Cardiac muscle cell (in vitro differentiated cells and primary cell): ENCODE data around the gene TMEM97. TPM values are rescaled to one million over a fixed set of nuclear protein-coding genes. Genes with fewer than 3 reads are reported as not detected.
"Not testable (repeated sequence)": the region's sequence is repeated elsewhere in the genome, so short reads cannot be mapped to it uniquely, and the experiment has no call there.

ENCODE experiments used
- DNase-seq, 2 donors: peaks; one replicate each; pipeline versions ENCODE4 v3.0.0 to v3.0.0-alpha.2; 2010 to 2017; ENCODE audit warnings: low read depth in 1 of 2, low spot score in 1 of 2
- H3K27ac ChIP-seq: fragments of 200-600 bp; sonication (generic); 2 replicates; pipeline ENCODE4 v1.5.1; 2016
- H3K27me3 ChIP-seq: fragments of 200-600 bp; sonication (generic); 2 replicates; pipeline ENCODE4 v1.6.0; 2016; ENCODE audit warnings: control low read depth
- H3K36me3 ChIP-seq: fragments of 200-600 bp; sonication (generic); 2 replicates; pipeline ENCODE4 v1.5.1; 2016; ENCODE audit warnings: control low read depth
- H3K4me1 ChIP-seq: fragments of 200-600 bp; sonication (generic); 2 replicates; pipeline ENCODE4 v1.8.1; 2017; ENCODE audit warnings: low read depth, mild to moderate bottlenecking, mixed run types
- H3K4me3 ChIP-seq: fragments of 200-600 bp; sonication (generic); 2 replicates; pipeline ENCODE4 v1.5.1; 2016; ENCODE audit warnings: mild to moderate bottlenecking
- H3K9me3 ChIP-seq: fragments of 200-600 bp; sonication (generic); 2 replicates; pipeline ENCODE4 v1.5.1; 2017; ENCODE audit warnings: low read depth, mild to moderate bottlenecking, control low read depth
- polyA plus RNA-seq: library from polyadenylated mRNA; unstranded; fragments of >200 nt; fragmentation: Nextera tagmentation; extraction: Ambion mirVana; gene quantifications from 2 replicates; pipeline ENCODE4 v1.2.1, GENCODE V29; 2016
- total RNA-seq: library from RNA; depleted of rRNA; stranded (reverse); fragments of >200 nt; gene quantifications from 2 replicates; pipeline ENCODE4 v1.2.3, GENCODE V29; 2016
- TF ChIP-seq, protein P1 (sequence below): IDR thresholded peaks from 2 replicates; pipeline ENCODE4 v1.5.1; 2012; ENCODE audit warnings: low read depth, mild to moderate bottlenecking, low read length

The TMEM97 gene
- total and polyA plus RNA-seq, 2 experiments from 2014 or later = 40.3 to 140 TPM

DNA sequence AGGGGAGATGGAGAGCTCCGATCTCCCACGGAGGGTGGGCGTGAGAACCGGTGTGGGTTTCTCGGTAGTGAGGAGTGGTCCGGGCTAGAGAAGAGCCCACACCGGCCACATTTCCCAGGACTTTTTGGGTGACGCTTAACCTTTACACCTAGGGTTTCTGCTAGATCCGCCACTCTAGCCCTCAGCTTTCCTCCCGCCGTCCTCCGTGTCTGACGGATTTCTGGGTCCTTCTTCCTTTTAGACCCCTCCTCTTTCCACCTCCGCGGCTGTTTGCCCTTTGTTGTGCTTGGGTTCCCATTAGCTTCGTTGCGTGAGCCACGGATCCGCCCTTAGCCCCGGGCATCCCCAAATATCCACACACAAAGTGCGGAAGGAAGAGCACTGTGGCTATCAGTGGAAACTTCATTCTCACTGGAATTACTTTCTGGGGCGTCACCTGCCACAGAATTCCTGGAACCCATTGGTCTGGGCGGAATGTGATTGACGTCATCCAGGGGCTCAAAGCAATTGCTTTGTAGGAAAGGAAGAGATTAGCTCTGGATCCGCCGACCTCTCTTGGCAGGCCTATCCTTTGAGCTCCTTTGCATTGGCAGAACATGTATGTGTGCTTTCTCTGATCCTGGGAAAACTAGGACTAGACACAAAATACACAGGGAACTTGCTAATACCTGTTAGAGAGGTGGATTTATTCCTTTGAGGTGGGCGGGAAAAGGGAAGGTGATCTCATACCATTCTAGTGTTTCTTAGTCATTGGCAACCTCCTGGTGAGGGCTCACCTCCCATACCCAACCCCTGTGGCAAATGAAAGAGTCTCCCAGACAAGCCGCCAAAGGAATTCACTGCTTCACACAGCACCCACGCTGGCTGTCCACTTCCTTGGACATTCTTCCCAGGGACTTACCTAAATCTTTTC lies 17.2 kb downstream of the TMEM97 start:
- Histone ChIP-seq H3K27me3 (no peaks in the 10 kb centered on the region), H3K4me1 (peaks cover 4% of the 10 kb centered on the region), H3K4me3 (peak overlapping the region; percentile 70), H3K27ac (peak overlapping the region; percentile 93), H3K36me3 (peaks cover 12% of the 10 kb centered on the region), H3K9me3 (no peaks in the 10 kb centered on the region)
- peak; percentile 83 to 94 for DNase-seq
- TF ChIP-seq, protein P1, sequence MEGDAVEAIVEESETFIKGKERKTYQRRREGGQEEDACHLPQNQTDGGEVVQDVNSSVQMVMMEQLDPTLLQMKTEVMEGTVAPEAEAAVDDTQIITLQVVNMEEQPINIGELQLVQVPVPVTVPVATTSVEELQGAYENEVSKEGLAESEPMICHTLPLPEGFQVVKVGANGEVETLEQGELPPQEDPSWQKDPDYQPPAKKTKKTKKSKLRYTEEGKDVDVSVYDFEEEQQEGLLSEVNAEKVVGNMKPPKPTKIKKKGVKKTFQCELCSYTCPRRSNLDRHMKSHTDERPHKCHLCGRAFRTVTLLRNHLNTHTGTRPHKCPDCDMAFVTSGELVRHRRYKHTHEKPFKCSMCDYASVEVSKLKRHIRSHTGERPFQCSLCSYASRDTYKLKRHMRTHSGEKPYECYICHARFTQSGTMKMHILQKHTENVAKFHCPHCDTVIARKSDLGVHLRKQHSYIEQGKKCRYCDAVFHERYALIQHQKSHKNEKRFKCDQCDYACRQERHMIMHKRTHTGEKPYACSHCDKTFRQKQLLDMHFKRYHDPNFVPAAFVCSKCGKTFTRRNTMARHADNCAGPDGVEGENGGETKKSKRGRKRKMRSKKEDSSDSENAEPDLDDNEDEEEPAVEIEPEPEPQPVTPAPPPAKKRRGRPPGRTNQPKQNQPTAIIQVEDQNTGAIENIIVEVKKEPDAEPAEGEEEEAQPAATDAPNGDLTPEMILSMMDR = no peak

DNA sequence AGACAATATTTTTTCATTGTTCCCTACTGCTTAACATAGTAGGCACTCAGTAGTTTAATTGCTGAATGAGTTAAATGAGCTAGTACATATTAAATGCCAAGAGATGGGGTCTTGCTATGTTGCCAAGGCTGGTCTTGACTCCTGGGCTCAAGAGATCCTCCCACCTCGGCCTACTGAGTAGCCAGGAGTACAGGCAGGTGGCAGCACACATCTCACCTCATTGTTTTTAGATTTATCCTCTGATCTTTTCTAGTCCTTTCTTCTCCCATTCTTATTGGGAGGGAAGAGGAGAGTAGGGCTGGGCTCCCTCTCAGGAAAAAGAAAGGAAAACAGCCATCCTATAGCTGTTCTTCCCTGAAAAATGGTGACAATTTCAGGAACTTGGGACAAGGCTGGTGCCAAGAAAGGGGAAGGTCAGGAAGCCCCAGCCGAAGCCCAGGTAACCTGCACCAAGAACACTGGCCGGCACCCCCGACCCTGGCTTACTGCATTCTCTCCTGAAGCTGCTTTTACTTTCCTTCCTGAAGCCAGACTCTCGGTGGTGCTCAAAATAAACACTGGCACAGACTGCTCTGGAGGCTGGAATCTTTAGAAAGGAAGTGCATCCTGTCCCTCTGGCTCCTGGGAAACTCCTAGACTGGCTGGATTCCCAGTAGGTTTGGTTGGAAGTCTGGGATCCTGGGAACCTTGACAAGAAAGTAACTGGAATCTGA lies 19.2 kb downstream of the TMEM97 start:
- peaks cover 4% of the 10 kb centered on the region for H3K4me1 ChIP-seq
- H3K4me3 ChIP-seq = no peak overlapping the region
- no peaks in the 10 kb centered on the region for H3K27me3 ChIP-seq
- TF ChIP-seq, protein P1 = no peak
- no peak overlapping the region for H3K27ac ChIP-seq
- peak in 1 of 2 donors; percentile 61 for DNase-seq
- peaks cover 32% of the 10 kb centered on the region for H3K36me3 ChIP-seq
- H3K9me3 ChIP-seq = no peaks in the 10 kb centered on the region

DNA sequence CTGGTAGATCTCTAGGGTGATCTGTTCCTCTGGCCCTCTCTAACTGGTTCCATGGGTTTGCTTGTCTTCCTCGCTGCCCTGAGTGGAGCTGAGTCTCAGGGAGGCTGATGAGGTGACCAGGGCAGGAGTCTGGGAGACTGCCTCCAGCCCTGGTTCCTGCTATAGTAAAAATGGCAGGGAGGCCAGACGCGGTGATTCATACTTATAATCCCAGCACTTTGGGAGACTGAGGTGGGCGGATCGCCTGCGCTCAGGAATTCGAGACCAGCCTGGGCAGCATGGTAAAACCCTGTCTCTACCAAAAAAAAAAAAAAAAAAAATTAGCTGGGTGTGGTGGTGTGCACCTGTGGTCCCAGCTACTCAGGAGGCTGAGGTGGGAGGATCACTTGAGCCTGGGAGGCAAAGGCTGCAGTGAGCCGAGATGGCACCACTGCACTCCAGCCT lies 19.8 kb downstream of the TMEM97 start:
- not testable (repeated sequence) for H3K4me1 ChIP-seq, H3K4me3 ChIP-seq, H3K27ac ChIP-seq, H3K27me3 ChIP-seq, H3K9me3 ChIP-seq, DNase-seq
- H3K36me3 ChIP-seq = peaks cover 32% of the 10 kb centered on the region

DNA sequence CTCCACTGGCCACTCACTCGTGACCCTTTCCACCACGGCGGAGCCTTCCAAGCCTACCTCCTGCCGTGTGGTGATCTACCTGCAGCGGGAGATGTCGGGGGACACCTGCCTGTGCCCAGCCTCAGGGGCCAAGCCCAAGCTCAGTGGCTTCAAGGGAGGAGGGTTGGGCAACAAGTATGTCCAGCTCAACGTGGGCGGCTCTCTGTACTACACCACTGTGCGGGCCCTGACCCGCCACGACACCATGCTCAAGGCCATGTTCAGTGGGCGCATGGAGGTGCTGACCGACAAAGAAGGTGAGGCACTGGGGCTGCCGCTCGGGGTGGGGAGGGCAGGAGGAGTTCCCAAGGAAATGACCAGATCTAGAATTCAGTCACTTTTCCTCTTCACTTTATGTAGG lies 20.4 kb downstream of the TMEM97 start:
- peaks cover 32% of the 10 kb centered on the region for H3K36me3 ChIP-seq

DNA sequence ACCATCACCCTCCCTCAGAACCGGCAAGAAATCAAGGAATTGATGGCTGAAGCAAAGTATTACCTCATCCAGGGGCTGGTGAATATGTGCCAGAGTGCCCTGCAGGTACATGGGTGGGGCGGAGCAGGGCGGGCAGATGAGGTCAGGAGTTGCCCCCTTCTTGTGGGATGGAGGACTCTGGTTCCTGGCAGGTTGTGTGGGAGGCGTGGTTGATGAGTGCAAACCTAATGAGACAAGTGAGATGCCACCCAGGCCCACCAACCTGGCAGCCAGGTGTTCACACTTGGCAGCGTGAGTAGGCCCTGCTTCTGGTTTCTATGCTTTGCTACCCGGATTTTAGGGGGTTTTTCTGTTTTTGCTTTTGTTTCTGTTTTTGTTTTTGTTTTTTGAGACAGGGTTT lies 21.4 kb downstream of the TMEM97 start:
- Histone ChIP-seq H3K27me3 (no peaks in the 10 kb centered on the region), H3K27ac (no peak overlapping the region), H3K36me3 (peaks cover 41% of the 10 kb centered on the region), H3K9me3 (no peaks in the 10 kb centered on the region), H3K4me3 (no peak overlapping the region), H3K4me1 (no peaks in the 10 kb centered on the region)
- DNase-seq = no peak
- TF ChIP-seq, protein P1 = no peak

More for the DNA sequence above, 20.4 kb downstream of the TMEM97 start:
- TF ChIP-seq, protein P1 = no peak
- H3K4me1 ChIP-seq = peaks cover 3% of the 10 kb centered on the region
- no peaks in the 10 kb centered on the region for H3K9me3 ChIP-seq
- no peak overlapping the region for H3K4me3 ChIP-seq
- no peak for DNase-seq
- no peak overlapping the region for H3K27ac ChIP-seq
- H3K27me3 ChIP-seq = no peaks in the 10 kb centered on the region
